SK-MEL-5 (cell line): ENCODE measurements around the gene GALNT13. TPM values are rescaled to one million over a fixed set of nuclear protein-coding genes. Genes with fewer than 3 reads are reported as not detected.
"Not testable (repeated sequence)": the region's sequence is repeated elsewhere in the genome, so short reads cannot be mapped to it uniquely, and the experiment has no call there.

ENCODE experiments used
- DNase-seq: peaks from one replicate; pipeline ENCODE4 v3.0.0-alpha.2; 2016; ENCODE audit warnings: low read depth, low spot score
- in situ Hi-C: cut with HindIII; loops from 2 replicates; pipeline ENCODE4 v1.10.0; 2016; ENCODE audit warnings: low sequenced_read_pairs, high pct_unique_total_duplicates, low pct_unique_long_range_greater_than_20kb
- total RNA-seq: library from RNA; depleted of rRNA; stranded (reverse); fragments of >200 nt; shearing (Covaris generic); gene quantifications from 2 replicates; pipeline ENCODE4 v1.2.3, GENCODE V29; 2014

GALNT13 gene
- total RNA-seq, 1 experiment from 2014 or later, result not detected

GRCh38 chr2:154462634-154463033 lies 590.9 kb downstream of the GALNT13 start:
- in situ Hi-C loops, result no loop called here
- DNase-seq, result no peak

- no peak for DNase-seq
- in situ Hi-C loops, result no loop called here
These were observed 594.5 kb downstream of the GALNT13 start for GRCh38 chr2:154466226-154466625.

- no peak for DNase-seq
- in situ Hi-C loops, result no loop called here
These were observed 598.7 kb downstream of the GALNT13 start for GRCh38 chr2:154470376-154470775.

- DNase-seq, in situ Hi-C loops: not testable (repeated sequence)
These were observed 599.8 kb downstream of the GALNT13 start for GRCh38 chr2:154471492-154471891.

GRCh38 chr2:154477319-154477718 lies 605.6 kb downstream of the GALNT13 start:
- in situ Hi-C loops, result no loop called here
- no peak for DNase-seq

GRCh38 chr2:154480521-154480920 lies 608.8 kb downstream of the GALNT13 start:
- DNase-seq, result no peak
- in situ Hi-C loops, result no loop called here

GRCh38 chr2:154481336-154481735 lies 609.6 kb downstream of the GALNT13 start:
- no peak for DNase-seq
- in situ Hi-C loops, result no loop called here

GRCh38 chr2:154484338-154485099 lies 612.8 kb downstream of the GALNT13 start:
- in situ Hi-C loops, result no loop called here
- DNase-seq, result no peak

GRCh38 chr2:154488801-154489200 lies 617.1 kb downstream of the GALNT13 start:
- in situ Hi-C loops, result no loop called here
- DNase-seq, result no peak

- in situ Hi-C loops, result no loop called here
These were observed 617.6 kb downstream of the GALNT13 start for GRCh38 chr2:154489266-154489858.

GRCh38 chr2:154490530-154490929 lies 618.8 kb downstream of the GALNT13 start:
- no peak for DNase-seq
- in situ Hi-C loops, result no loop called here

More at GRCh38 chr2:154489266-154489858, 617.6 kb downstream of the GALNT13 start:
- no peak for DNase-seq

GRCh38 chr2:154495455-154495868 lies 623.7 kb downstream of the GALNT13 start:
- DNase-seq, result no peak
- in situ Hi-C loops, result no loop called here

- in situ Hi-C loops, result no loop called here
- DNase-seq, result no peak
These were observed 625.3 kb downstream of the GALNT13 start for GRCh38 chr2:154497019-154497418.
